ENCODE measurements around the gene MIB2.

- TF ChIP-seq, protein P1, sequence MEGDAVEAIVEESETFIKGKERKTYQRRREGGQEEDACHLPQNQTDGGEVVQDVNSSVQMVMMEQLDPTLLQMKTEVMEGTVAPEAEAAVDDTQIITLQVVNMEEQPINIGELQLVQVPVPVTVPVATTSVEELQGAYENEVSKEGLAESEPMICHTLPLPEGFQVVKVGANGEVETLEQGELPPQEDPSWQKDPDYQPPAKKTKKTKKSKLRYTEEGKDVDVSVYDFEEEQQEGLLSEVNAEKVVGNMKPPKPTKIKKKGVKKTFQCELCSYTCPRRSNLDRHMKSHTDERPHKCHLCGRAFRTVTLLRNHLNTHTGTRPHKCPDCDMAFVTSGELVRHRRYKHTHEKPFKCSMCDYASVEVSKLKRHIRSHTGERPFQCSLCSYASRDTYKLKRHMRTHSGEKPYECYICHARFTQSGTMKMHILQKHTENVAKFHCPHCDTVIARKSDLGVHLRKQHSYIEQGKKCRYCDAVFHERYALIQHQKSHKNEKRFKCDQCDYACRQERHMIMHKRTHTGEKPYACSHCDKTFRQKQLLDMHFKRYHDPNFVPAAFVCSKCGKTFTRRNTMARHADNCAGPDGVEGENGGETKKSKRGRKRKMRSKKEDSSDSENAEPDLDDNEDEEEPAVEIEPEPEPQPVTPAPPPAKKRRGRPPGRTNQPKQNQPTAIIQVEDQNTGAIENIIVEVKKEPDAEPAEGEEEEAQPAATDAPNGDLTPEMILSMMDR (IDR thresholded peaks at IDR 0.05), result no peak
- no peak for TF ChIP-seq EP300 (IDR thresholded peaks at IDR 0.05)
Measured at GRCh38 chr1:1671365-1672119, 56.2 kb downstream of the MIB2 start.

Data from ovary (tissue), 3 donors.